HepG2 (cell line): ENCODE data around the gene ATG16L2. TPM values are rescaled to one million over a fixed set of nuclear protein-coding genes. Genes with fewer than 3 reads are reported as not detected.
A peak's percentile ranks its signal among the peaks of the same experiment; 100 is the strongest.

Experiments used
- BCL3 ChIP-seq: sonication (generic); formaldehyde crosslinking; IDR thresholded peaks from 2 replicates; pipeline ENCODE4 v1.5.1; 2020; ENCODE audit warnings: mild to moderate bottlenecking, missing genetic modification reagents, moderate library complexity
- CBX2 ChIP-seq, 2 experiments: fragments of 200-600 bp in 1 of 2; sonication (generic); formaldehyde crosslinking in 1 of 2; IDR thresholded peaks; 2 replicates each; pipeline versions ENCODE4 v1.7.0 to v1.8.1; 2018 to 2022; ENCODE audit warnings: low read depth in 2 of 2, low read length in 1 of 2, mild to moderate bottlenecking in 1 of 2, missing genetic modification reagents in 1 of 2
- DNMT3B ChIP-seq: conservative IDR thresholded peaks from 2 replicates; pipeline ENCODE4 v1.6.1; 2016; ENCODE audit warnings: missing biosample characterization, control low read depth
- FOXA3 ChIP-seq: IDR thresholded peaks from 2 replicates; pipeline ENCODE4 v1.6.1; 2016; ENCODE audit warnings: missing genetic modification reagents, missing compliant biosample characterization
- GABPB1 ChIP-seq: IDR thresholded peaks from 2 replicates; pipeline ENCODE4 v1.6.1; 2016; ENCODE audit warnings: mild to moderate bottlenecking, missing genetic modification reagents, moderate library complexity, missing compliant biosample characterization
- KLF16 ChIP-seq, 2 experiments: sonication (generic) in 1 of 2; formaldehyde crosslinking in 1 of 2; IDR thresholded peaks; 2 replicates each; pipeline versions ENCODE4 v1.6.1 to v1.8.0; 2016 to 2023; ENCODE audit warnings: missing genetic modification reagents in 2 of 2, missing compliant biosample characterization in 1 of 2
- MAZ ChIP-seq, 2 experiments: sonication (generic) in 1 of 2; formaldehyde crosslinking in 1 of 2; IDR thresholded peaks; 2 replicates each; pipeline versions ENCODE4 v1.5.0 to v1.6.1; 2012 to 2020; ENCODE audit warnings: low read depth in 2 of 2, mild to moderate bottlenecking in 2 of 2, borderline replicate concordance in 1 of 2, improper control_type of control experiment in 1 of 2, low read length in 1 of 2, missing genetic modification reagents in 1 of 2, moderate library complexity in 1 of 2
- SALL1 ChIP-seq: sonication (generic); formaldehyde crosslinking; IDR thresholded peaks from 2 replicates; pipeline ENCODE4 v1.8.0; 2022; ENCODE audit warnings: mild to moderate bottlenecking, missing genetic modification reagents
- SETDB1 ChIP-seq: sonication (generic); formaldehyde crosslinking; IDR thresholded peaks from 2 replicates; pipeline ENCODE4 v1.5.1; 2020; ENCODE audit warnings: missing genetic modification reagents, mild to moderate bottlenecking, borderline replicate concordance
- SMARCE1 ChIP-seq: fragments of 450-650 bp; IDR thresholded peaks from 2 replicates; pipeline ENCODE4 v1.6.1; 2017; ENCODE audit warnings: borderline replicate concordance
- SP140L ChIP-seq: sonication (generic); formaldehyde crosslinking; IDR thresholded peaks from 2 replicates; pipeline ENCODE4 v1.4.0; 2020; ENCODE audit warnings: missing genetic modification reagents, borderline replicate concordance
- TARDBP ChIP-seq: sonication (generic); formaldehyde crosslinking; IDR thresholded peaks from 2 replicates; pipeline ENCODE4 v1.8.0; 2022; ENCODE audit warnings: mild to moderate bottlenecking, missing genetic modification reagents
- ZFAT ChIP-seq: sonication (generic); formaldehyde crosslinking; conservative IDR thresholded peaks from 2 replicates; pipeline ENCODE4 v1.8.1; 2023; ENCODE audit warnings: missing genetic modification reagents, inconsistent platforms
- ZNF296 ChIP-seq: sonication (generic); formaldehyde crosslinking; conservative IDR thresholded peaks from 2 replicates; pipeline ENCODE4 v1.5.0; 2020; ENCODE audit warnings: mild to moderate bottlenecking, missing genetic modification reagents
- ZNF512B ChIP-seq: sonication (generic); formaldehyde crosslinking; IDR thresholded peaks from 2 replicates; pipeline ENCODE4 v1.5.1; 2020; ENCODE audit warnings: missing genetic modification reagents, mild to moderate bottlenecking, borderline replicate concordance
- ZNF747 ChIP-seq: sonication (generic); formaldehyde crosslinking; IDR thresholded peaks from 2 replicates; pipeline ENCODE4 v1.8.1; 2023; ENCODE audit warnings: missing genetic modification reagents, mild to moderate bottlenecking, borderline replicate concordance
- ZSCAN25 ChIP-seq: sonication (generic); formaldehyde crosslinking; IDR thresholded peaks from 2 replicates; pipeline ENCODE4 v1.8.0; 2022; ENCODE audit warnings: mild to moderate bottlenecking, missing genetic modification reagents
- polyA plus RNA-seq, 8 experiments: library from polyadenylated mRNA; depleted of rRNA in 3 of 8; stranded (reverse) in 7 of 8; unstranded in 1 of 8; fragments of >200 nt; fragmentation: Illumina TruSeq in 4 of 8; extraction: Trizol in 4 of 8; gene quantifications; 2 replicates each; pipeline versions ENCODE4 v1.2.1 to v1.2.3, GENCODE V29; 2011 to 2016; ENCODE audit warnings: low read depth in 4 of 8, missing spikeins in 1 of 8, mixed read lengths in 1 of 8; ENCODE audit not compliant: insufficient read depth in 1 of 8
- total RNA-seq, 5 experiments: library from RNA; depleted of rRNA; stranded (reverse); fragments of >200 nt; fragmentation: Illumina TruSeq; extraction: Trizol; gene quantifications; 2 replicates each; pipeline ENCODE4 v1.2.3, GENCODE V29; 2016; ENCODE audit warnings: low read depth in 1 of 5
- TF ChIP-seq, protein P1 (sequence below): sonication (generic); formaldehyde crosslinking; IDR thresholded peaks from 2 replicates; pipeline ENCODE4 v1.5.0; 2020; ENCODE audit warnings: missing genetic modification reagents, mild to moderate bottlenecking, borderline replicate concordance
- TF ChIP-seq, protein P2 (sequence below): sonication (generic); formaldehyde crosslinking; conservative IDR thresholded peaks from 2 replicates; pipeline ENCODE4 v1.8.0; 2022; ENCODE audit warnings: missing genetic modification reagents

Gene ATG16L2
- total and polyA plus RNA-seq, 2 of the 13 experiments (the other 11 are each of a cell fraction or from before 2014, with no cell fraction given), result 6.2 to 14.8 TPM

- TF ChIP-seq ZNF512B, result no peak
- no peak for TF ChIP-seq ZNF296
- TF ChIP-seq BCL3 (CRISPR knock-in tag), result no peak
- no peak for TF ChIP-seq CBX2 (IDR thresholded peaks at IDR 0.05; ENCODE audit: low read depth, low read length)
- TF ChIP-seq CBX2 (CRISPR knock-in tag; IDR thresholded peaks at IDR 0.05; ENCODE audit: low read depth), result no peak
- TF ChIP-seq ZNF747 (CRISPR knock-in tag), result no peak
- peak; percentile 38; the same call in 1 of the 2 replicates for TF ChIP-seq GABPB1 (CRISPR knock-in tag)
- no peak for TF ChIP-seq SETDB1
- no peak for TF ChIP-seq FOXA3 (CRISPR knock-in tag)
- TF ChIP-seq SP140L (CRISPR knock-in tag), result no peak
- peak; percentile 54; the same call in 1 of the 2 replicates for TF ChIP-seq ZSCAN25 (CRISPR knock-in tag)
- TF ChIP-seq DNMT3B (CRISPR knock-in tag), result no peak
- TF ChIP-seq TARDBP, result no peak
- TF ChIP-seq ZFAT (CRISPR knock-in tag), result no peak
- TF ChIP-seq SALL1 (CRISPR knock-in tag), result peak; percentile 49; the same call in 1 of the 2 replicates
- TF ChIP-seq KLF16 (CRISPR knock-in tag; IDR thresholded peaks at IDR 0.05), result peak in 1 of 2 experiments; percentile 26; a peak in 1 of 4 replicates
- TF ChIP-seq SMARCE1, result no peak
- TF ChIP-seq, protein P1, sequence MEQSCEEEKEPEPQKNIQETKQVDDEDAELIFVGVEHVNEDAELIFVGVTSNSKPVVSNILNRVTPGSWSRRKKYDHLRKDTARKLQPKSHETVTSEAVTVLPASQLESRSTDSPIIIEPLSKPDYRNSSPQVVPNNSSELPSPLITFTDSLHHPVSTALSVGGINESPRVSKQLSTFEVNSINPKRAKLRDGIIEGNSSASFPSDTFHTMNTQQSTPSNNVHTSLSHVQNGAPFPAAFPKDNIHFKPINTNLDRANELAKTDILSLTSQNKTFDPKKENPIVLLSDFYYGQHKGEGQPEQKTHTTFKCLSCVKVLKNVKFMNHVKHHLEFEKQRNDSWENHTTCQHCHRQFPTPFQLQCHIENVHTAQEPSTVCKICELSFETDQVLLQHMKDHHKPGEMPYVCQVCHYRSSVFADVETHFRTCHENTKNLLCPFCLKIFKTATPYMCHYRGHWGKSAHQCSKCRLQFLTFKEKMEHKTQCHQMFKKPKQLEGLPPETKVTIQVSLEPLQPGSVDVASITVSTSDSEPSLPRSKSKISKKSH (CRISPR knock-in tag), result no peak
- TF ChIP-seq, protein P2, sequence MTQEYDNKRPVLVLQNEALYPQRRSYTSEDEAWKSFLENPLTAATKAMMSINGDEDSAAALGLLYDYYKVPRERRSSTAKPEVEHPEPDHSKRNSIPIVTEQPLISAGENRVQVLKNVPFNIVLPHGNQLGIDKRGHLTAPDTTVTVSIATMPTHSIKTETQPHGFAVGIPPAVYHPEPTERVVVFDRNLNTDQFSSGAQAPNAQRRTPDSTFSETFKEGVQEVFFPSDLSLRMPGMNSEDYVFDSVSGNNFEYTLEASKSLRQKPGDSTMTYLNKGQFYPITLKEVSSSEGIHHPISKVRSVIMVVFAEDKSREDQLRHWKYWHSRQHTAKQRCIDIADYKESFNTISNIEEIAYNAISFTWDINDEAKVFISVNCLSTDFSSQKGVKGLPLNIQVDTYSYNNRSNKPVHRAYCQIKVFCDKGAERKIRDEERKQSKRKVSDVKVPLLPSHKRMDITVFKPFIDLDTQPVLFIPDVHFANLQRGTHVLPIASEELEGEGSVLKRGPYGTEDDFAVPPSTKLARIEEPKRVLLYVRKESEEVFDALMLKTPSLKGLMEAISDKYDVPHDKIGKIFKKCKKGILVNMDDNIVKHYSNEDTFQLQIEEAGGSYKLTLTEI, result no peak
- 0 out of 2 replicates have a peak, but pooled peaks have one; percentile 35 for TF ChIP-seq MAZ (IDR thresholded peaks at IDR 0.05; ENCODE audit: borderline replicate concordance, low read depth, low read length)
- TF ChIP-seq MAZ (CRISPR knock-in tag; IDR thresholded peaks at IDR 0.05; ENCODE audit: low read depth), result peak; percentile 44; the same call in 1 of the 2 replicates
Measured at GRCh38 chr11:72821920-72822799, 7.9 kb downstream of the ATG16L2 start (continued).
